ENCODE measurements around the gene SERTM2. TPM values are rescaled to one million over a fixed set of nuclear protein-coding genes. Genes with fewer than 3 reads are reported as not detected.
"Not testable (repeated sequence)": the region's sequence is repeated elsewhere in the genome, so short reads cannot be mapped to it uniquely, and the experiment has no call there.

Gene SERTM2
- total RNA-seq, 1 donor from 2014 or later: not detected

DNA sequence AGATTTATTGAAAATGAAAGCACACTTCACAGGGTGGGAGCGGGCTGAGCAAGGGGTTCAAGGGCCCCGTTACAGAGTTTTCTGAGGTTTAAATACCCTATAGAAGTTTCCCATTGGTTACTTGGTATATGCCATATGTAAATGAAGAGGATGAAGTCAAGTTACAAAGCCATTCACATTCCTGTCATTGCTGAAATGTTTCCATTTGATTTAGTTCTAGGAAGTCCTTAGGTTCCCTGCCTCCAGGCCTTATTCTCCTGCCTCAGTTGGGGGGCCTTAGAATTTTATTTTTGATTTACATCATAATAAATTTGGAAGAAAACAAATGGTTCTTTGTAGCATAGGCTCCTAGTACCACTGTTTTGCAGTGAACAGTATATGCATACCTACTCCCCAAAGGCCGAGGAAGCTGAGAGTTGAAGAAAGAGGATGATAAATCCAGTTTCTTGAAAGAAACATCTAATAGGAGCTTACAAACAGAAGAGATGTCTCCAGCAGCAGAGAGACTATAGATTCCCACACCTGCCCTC lies 31.8 kb downstream of the SERTM2 start:
- Mint-ChIP-seq H3K9me3 (ENCODE audit: low read depth) (no peaks in the 10 kb centered on the region), H3K36me3 (ENCODE audit: low read depth) (no peaks in the 10 kb centered on the region), H3K27me3 (ENCODE audit: low read depth) (peaks cover 1% of the 10 kb centered on the region), H3K27ac (ENCODE audit: unreplicated experiment) (no peak overlapping the region), H3K4me1 (ENCODE audit: low read depth) (no peaks in the 10 kb centered on the region), H3K4me3 (ENCODE audit: unreplicated experiment) (no peak overlapping the region)
- DNase-seq (ENCODE audit: low spot score): no peak
- TF ChIP-seq, protein P1, sequence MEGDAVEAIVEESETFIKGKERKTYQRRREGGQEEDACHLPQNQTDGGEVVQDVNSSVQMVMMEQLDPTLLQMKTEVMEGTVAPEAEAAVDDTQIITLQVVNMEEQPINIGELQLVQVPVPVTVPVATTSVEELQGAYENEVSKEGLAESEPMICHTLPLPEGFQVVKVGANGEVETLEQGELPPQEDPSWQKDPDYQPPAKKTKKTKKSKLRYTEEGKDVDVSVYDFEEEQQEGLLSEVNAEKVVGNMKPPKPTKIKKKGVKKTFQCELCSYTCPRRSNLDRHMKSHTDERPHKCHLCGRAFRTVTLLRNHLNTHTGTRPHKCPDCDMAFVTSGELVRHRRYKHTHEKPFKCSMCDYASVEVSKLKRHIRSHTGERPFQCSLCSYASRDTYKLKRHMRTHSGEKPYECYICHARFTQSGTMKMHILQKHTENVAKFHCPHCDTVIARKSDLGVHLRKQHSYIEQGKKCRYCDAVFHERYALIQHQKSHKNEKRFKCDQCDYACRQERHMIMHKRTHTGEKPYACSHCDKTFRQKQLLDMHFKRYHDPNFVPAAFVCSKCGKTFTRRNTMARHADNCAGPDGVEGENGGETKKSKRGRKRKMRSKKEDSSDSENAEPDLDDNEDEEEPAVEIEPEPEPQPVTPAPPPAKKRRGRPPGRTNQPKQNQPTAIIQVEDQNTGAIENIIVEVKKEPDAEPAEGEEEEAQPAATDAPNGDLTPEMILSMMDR (IDR thresholded peaks at IDR 0.05): no peak

DNA sequence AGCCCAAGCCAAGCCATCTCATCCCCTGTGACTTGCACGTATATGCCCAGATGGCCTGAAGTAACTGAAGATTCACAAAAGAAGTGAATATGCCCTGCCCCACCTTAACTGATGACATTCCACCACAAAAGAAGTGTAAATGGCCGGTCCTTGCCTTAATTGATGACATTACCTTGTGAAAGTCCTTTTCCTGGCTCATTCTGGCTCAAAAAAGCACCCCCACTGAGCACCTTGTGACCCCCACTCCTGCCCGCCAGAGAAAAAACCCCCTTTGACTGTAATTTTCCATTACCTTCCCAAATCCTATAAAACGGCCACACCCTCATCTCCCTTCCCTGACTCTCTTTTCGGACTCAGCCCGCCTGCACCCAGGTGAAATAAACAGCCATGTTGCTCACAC lies 37.8 kb downstream of the SERTM2 start:
- not testable (repeated sequence) for H3K9me3 Mint-ChIP-seq (ENCODE audit: low read depth); H3K4me1 Mint-ChIP-seq (ENCODE audit: low read depth); H3K36me3 Mint-ChIP-seq (ENCODE audit: low read depth)

DNA sequence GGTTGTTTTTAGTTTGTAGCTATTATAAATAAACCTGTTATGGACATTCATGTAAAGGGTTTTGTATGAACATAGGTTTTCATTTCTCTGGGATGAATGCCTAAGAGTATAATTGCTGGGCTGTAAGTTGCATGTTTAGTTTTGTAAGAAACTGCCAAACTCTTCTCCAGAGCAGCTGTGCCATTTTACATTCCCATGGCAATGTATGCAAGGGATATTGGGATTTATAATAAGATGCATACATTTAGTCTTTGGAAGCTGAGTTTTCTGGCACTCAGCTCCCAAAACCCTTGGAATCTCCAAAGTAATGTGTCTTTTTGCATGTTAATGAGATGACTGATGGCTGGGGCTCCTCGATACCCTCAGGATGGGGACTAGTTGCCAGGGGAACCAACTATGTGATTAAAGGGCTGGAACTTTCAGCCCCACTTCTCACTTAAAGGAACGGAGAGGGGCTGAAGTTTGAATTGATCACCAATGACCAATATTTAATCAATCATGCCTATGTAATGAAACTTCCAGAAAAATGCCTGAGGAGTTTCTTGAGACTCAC lies 44.0 kb downstream of the SERTM2 start:
- no peak overlapping the region for H3K4me3 Mint-ChIP-seq (ENCODE audit: unreplicated experiment)
- TF ChIP-seq, protein P1 (IDR thresholded peaks at IDR 0.05): no peak
- H3K27ac Mint-ChIP-seq (ENCODE audit: unreplicated experiment): no peak overlapping the region
- H3K4me1 Mint-ChIP-seq (ENCODE audit: low read depth): no peaks in the 10 kb centered on the region
- DNase-seq (ENCODE audit: low spot score): no peak
- H3K27me3 Mint-ChIP-seq (ENCODE audit: low read depth): peaks cover 2% of the 10 kb centered on the region
- H3K9me3 Mint-ChIP-seq (ENCODE audit: low read depth): no peaks in the 10 kb centered on the region
- no peaks in the 10 kb centered on the region for H3K36me3 Mint-ChIP-seq (ENCODE audit: low read depth)

More for the DNA sequence above, 37.8 kb downstream of the SERTM2 start:
- DNase-seq (ENCODE audit: low spot score); H3K27ac Mint-ChIP-seq (ENCODE audit: unreplicated experiment); H3K4me3 Mint-ChIP-seq (ENCODE audit: unreplicated experiment); H3K27me3 Mint-ChIP-seq (ENCODE audit: low read depth): not testable (repeated sequence)

DNA sequence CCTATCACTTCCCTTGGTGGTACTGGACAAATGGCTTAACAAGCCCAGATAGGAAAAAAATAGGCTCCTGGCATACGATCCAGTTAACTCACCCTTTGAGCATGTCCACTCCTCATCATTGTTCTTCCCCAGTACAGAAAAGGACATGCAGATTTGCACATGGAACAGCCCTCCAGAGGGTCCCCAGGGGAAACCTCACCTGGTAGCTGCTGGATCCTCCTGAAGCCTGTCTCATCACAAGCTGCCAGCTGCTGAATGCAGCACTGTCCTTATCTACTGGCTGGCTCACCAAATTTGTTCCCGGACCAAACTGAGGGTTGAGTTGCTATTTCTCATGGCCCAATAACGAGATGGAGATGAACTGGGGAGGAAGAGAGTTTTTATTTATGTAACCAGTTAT lies 49.4 kb downstream of the SERTM2 start:
- H3K9me3 Mint-ChIP-seq (ENCODE audit: low read depth): no peaks in the 10 kb centered on the region
- no peak overlapping the region for H3K4me3 Mint-ChIP-seq (ENCODE audit: unreplicated experiment)
- no peaks in the 10 kb centered on the region for H3K36me3 Mint-ChIP-seq (ENCODE audit: low read depth)
- no peak for DNase-seq (ENCODE audit: low spot score)
- peaks cover 6% of the 10 kb centered on the region for H3K27me3 Mint-ChIP-seq (ENCODE audit: low read depth)
- no peaks in the 10 kb centered on the region for H3K4me1 Mint-ChIP-seq (ENCODE audit: low read depth)
- TF ChIP-seq, protein P1 (IDR thresholded peaks at IDR 0.05): no peak
- H3K27ac Mint-ChIP-seq (ENCODE audit: unreplicated experiment): no peak overlapping the region

DNA sequence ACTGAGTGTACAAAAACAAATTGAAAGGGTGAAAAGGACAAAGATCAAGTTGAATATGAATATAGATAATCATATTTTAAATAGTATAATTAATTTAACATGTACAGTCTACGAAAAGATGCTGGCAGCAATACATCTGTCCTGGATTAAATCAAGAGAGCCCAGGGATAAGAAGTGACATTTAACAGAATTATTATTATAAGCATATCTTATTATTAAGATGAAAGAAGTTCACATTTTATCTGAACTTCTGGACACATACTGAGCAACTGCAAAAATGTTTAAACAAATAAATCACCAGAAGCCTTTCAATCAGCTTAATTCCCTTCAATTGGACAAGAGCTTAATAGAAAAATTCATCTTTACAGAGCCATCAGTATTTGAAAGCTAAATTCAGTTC lies 50.4 kb downstream of the SERTM2 start:
- Mint-ChIP-seq H3K27ac (ENCODE audit: unreplicated experiment) (no peak overlapping the region), H3K4me3 (ENCODE audit: unreplicated experiment) (no peak overlapping the region), H3K36me3 (ENCODE audit: low read depth) (no peaks in the 10 kb centered on the region), H3K4me1 (ENCODE audit: low read depth) (no peaks in the 10 kb centered on the region), H3K27me3 (ENCODE audit: low read depth) (peaks cover 6% of the 10 kb centered on the region), H3K9me3 (ENCODE audit: low read depth) (no peaks in the 10 kb centered on the region)
- TF ChIP-seq, protein P1 (IDR thresholded peaks at IDR 0.05): no peak
- no peak for DNase-seq (ENCODE audit: low spot score)

All from chondrocyte (in vitro differentiated cells).